Stimulated activated CD8-positive, alpha-beta memory T cell treated with anti-CD3 and anti-CD28 coated beads, Interleukin-2, amount 100 ng/mL, for 48 hours (primary cell): Measurements from ENCODE around the gene FBN1.

ENCODE experiments used
- DNase-seq, 2 donors: peaks; one replicate each; pipeline ENCODE4 v3.0.0-alpha.2; 2020; ENCODE audit warnings: low read depth in 2 of 2

The FBN1 gene

DNA sequence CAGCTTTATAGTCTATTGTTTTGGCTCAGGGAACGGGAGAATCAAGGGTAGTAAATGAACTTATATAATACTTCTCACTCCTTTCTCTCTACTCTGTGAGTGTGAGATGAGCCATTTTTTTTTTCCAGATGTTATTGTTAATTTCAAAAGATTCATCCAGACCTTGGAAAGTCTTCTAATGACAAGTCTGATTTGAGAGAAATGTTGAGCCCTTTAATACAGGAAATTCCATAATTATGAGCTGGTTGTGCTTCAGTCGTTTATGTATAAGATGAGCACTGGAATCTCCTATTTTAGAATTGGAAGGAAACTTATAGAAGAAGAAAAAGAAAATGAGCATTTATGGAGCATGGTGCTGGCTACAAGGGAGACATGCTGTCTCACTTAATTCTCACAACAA is 92.0 kb downstream of the FBN1 start:
- no peak for DNase-seq

DNA sequence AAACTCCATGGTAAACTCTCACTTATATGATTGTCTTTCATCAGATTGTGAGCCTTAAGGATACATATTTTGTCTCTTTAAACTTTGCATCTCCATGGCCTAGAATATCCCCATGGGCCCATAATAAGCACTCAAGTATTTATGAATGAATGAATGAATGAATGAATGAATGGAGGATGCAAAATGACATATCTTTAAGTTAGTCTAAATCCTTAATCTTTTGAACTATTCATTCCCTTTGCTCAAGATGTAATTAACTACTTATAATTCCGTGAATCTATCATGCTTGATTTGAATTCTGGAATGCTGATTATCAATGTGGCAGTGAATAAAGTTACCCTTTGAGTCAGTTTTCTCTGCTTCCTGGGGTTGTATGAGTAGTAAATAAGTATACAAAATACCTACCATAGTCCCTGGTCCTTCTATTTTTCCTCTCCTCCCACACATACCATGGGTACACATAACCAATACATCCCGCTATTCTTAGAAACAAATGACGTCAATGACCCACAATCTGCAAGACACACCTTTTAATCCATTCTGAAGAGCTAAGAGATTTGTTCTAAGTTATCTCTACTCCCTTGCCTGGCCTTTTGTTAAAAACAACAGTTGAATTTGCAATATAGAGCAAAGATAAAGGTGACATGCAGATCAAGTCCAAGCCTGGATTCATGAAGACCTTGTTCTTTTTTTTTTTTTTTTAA is 94.5 kb downstream of the FBN1 start:
- DNase-seq = no peak

DNA sequence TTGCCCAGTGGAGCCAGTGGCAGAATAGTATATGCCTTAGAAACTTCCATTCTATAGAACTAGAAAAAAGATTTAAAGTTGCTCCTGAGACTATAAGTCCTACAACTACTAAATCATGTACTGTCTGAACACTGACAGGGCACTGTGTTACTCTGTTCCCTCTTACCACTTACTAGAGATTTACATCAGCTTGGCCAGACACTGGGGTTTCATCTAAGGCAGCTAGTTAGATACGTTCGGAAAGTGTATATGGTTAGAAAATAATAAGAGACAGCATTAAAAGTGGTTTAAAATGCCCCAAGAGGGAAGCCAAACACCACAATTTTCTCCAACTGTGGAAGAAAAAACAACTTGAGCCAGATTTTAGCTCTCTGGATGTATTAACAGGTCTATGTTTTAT is 97.1 kb downstream of the FBN1 start:
- no peak for DNase-seq

DNA sequence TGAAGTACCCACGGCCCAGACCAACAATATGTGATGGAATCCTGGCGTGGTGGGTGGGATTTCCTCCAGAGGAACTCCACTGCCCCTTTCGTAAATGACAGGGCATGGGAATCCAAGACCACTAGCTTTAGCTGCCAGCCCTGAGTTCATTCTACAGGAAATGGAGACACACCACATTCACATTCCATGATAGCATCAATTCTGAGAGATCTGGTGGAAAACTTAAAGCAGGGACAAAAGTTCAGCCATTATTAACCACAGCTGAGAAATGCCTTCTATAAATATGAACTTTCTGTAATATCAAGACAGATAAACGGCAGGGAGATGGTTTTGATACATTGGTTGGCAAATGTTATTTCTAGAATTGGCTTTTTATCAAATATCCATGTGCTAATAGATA is 98.2 kb downstream of the FBN1 start:
- DNase-seq = no peak

DNA sequence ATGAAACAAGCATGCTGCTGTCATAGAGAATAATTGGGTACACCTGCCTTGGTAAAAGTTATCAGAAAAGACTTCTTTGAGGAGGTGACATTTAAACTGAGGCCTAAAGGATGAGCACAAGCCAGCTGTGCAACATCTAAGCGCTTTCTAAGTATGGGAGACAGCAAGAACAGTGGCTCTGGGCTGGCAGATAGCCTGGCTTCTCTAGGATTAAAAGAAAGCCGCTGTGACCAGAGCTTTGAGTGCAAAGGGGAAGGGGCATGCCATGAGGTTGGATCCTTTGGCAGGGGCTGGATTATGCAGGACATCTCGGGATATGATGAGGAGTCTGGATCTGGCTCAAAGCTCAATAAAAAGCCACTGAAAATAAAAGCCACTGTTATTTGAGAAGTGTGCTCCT is 99.2 kb downstream of the FBN1 start:
- DNase-seq = no peak

DNA sequence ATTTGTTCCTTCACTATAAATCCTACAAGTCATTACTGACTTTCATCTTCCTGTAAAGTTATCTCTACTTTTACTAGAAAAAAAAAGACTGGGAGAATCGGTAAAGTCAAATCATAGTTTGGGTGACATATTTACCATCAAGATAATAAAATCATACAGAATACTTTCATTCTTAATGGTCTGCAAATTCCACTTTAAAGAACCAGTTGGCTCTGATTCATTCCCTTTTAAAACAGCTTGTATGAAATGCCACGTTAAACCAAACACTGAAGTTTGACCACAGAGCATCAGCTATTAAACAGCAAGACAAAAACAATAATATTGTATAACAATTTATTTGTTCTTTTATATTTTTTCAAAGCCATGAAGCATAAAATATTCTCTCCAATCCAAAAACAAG is 100.7 kb downstream of the FBN1 start:
- DNase-seq = no peak

DNA sequence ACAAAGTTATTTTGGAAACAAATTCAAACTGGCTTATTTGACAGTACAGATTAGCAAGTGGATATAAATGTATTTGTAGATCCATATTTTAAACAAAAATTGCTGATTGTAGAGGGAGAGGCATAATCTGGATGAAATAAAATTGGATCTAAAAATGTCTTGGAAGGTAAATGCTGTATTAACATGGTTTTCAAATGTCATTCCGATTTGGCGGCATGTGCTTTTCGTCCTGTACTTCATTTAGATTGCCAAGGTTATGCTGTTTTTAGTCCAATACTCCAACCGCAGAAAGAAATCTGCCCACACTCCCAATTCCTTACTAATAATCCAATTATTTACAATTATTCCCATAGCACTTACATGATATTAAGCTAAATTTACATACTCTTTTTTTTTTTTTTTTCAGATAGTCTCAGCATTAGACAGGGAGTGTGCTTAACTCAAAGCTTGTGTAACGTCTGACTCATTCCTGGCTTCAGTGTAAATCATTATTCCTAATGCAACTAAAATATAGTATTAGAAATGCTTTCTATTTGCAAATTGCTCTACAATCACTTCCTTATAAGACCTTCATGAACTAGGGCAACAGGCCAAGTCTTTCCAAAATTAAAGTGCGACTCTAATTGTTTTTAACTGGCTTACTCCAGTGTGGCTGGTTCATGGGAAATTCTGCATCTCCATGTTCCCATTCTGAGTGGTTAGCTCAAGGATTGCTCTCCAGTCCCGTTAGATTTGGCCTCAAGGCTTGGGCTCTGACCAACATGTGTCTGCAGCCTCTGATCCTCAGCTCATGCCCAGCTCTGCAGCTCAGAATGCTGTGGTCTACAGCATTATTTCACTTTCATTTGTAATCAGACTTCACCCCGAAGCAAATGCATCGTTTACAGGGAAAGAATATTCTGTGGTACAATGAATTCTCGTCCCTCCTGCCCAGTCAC is 103.9 kb downstream of the FBN1 start:
- no peak for DNase-seq

DNA sequence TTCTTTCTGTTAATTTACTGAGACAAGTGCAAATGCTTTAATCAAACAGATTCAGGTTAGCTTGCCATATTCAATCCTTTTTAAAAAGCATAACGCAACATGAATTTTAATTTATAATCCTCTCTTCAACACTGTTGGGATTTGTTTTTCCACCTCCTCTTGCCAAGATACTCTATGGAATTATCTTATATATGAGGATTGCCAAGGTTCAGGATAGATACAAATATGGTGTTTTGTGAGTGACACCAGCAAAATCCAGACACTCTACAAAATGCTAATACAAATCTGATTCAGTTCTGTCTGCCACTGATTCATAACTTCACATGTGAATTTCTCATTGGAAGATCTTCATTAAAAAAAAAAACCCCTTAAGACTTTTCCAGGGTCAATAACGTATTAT is 104.8 kb downstream of the FBN1 start:
- DNase-seq = no peak

DNA sequence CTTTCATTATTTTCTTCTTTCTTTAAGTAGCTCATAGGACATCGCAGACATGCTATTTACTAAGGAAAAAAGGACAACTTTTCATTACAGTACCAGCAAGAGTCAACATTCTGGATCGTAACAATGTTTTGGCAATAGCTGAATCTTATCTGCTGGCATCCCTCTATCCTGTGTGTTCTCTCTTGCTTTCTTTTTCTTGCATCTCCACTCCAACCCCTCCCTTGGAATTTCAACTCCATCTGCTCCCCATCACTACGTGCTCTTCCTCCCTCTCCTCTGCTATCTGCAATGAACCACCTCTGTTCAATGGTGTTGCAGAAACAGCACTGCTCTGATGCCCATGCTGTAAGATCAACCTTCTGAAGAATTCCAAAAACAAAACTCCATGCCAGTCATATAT is 106.6 kb downstream of the FBN1 start:
- DNase-seq = no peak

DNA sequence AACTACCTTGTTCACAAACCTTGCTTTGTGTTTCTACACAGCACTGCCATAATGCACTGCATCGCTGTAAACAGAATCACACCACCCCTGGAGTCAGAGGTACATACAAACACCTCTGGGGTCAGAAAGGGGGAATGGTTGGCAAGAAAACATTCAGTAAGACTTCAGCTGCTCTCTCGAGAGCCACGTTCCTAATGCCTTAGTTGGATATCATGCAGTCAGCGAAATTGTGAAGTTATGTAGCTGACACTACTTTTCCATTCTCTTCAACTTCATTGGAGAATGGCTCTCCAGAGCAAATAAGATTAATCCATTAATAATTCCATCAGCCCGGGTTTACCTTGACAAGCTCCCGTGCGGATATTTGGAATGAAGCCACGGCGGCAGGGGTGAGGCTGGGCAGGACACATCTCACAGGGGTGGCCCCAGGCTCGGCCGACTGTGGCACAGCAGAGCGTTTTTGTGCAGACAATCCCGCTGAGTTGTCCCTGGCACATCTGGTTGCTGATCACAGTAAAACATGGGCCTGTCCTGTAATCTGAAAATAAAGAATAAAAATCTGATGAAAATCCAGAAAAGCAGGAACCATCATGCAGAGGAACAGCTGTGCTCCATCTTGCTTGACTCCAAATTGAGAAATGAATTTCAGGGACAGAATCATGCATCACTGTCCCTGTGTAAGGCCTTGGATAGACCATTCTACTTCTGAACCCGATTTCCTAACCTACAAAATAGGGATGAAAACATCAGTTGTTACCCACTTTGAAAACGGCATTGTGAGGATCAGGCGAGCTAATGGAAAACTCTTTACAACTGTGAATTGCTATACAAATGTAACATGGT is 108.0 kb downstream of the FBN1 start:
- no peak for DNase-seq

DNA sequence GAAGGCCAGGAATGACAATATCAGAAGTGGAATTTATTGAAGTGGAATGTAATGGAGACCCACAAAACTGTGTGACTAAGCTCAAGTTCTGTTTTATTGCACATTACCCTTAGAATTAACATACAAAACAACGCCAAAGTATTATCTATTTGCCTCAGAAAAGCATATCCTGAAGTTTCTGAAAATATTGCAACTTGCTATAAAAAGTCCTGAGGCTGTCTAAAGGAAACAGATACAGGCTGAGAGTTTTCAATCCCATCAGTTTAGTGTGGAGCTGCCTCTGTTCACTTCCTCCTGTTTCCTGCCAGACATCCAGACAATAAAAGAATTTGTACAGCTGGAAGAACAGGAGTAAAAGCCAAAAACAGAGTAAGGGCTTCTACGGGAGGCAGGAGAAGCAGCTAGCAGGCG is 108.8 kb downstream of the FBN1 start:
- no peak for DNase-seq

DNA sequence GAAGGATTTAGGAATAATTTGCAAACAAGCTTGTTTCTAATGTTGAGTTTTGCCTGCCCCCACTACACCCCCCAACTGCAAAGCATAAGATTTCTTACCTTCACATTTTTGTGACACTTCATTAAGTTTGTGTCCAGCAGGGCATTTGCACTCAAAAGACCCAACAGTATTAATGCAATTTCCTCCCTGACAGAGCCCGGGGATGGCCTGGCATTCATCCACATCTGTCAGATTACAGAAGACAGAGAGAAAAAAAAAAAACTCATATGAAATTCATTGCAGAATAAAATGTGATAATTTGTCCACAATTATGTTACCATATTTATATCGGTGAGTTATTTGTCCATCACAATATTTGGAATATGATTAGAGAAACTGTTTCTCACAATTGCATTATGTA is 111.5 kb downstream of the FBN1 start:
- DNase-seq = no peak

DNA sequence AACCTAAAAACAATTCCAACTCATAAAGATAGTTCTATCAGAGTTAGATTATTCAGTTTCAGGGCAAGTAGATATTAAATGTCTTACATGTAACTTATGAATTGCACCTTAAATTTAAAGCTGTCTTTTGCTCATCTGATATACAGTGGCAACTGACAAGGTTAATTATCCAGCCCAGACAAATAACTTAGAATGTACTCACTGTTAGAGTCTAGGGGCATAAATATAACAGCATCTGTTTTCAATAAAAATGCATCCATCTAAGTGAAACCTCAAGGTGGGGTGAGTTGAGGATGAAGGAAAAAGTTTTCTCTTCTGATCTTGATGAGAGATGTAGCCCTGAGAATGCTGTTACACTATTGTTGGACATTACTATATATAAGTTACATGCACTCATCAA is 112.6 kb downstream of the FBN1 start:
- DNase-seq = no peak

DNA sequence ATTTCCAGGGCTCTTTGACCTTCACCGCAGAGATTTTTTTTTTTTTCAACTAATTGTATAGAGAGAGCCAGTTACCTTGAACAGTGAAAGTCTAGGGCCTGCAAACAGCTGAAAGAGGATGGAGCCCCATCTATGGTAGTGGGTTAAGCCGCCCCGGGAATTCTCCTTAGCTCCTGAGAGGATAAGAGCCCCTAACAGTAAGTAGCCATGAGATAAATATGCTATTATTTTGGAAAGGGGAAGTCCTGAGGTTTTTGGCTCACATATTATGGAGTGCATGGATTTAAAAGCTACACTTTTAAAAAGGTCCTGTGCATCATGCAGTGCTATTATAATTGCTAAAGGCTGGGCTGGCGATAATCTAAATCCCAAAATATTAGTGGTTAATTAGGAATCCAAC is 115.0 kb downstream of the FBN1 start:
- DNase-seq = no peak

DNA sequence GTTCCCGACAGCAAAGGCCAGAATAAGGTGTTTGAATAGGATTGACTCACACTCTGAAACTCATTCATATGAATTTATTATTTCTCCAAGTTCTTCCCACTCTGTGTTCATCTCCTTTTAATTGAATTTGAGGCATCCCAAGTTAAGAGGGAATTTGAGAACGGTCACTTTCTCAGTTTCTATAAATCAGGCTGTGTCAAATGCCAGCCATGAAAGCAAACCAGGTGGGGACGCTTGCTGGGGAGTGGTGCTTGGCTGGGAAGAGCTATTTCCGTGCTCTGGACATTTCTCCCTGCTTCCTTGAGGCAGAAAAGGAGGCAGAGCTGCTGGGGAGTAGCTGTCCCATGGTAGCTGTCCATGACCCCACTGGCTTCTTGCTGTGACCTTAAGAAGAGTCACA is 116.6 kb downstream of the FBN1 start:
- DNase-seq = no peak

DNA sequence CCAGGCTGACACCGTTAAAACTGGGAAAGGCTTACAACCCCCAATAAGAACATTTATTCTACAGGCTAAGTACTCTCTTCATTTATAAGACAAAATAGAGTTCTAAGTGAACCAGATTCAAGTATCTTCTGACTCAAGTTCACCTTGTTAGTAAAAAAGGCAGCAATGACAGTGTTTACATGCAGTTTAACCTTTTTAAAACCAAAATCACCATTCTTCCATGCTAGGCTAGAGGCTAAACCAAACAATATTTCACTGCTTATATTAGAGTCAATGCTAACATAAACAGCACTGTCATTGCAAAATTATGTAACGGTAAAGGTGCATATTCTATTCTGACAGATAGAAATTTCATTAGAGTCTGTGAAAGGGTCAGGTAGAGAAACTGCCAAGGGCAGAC is 118.0 kb downstream of the FBN1 start:
- no peak for DNase-seq

DNA sequence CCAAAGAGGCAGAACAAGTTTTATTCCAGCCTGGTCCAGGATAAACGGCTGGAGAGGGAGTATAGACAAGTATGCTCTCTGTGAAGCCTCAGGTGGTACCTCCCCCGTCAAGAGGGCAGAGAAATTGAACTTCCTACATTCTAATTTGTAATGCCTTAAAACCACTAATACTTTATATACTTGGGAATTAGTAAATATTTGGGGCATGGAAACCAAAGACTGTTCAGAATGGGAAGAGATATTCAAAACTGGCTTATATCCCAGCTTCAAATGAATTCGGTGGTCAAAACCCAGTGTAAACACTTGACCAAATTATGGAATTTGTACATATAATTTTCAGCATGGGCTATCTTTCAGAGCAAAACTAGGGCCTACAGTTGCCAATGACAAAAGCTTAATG is 122.6 kb downstream of the FBN1 start:
- no peak for DNase-seq

DNA sequence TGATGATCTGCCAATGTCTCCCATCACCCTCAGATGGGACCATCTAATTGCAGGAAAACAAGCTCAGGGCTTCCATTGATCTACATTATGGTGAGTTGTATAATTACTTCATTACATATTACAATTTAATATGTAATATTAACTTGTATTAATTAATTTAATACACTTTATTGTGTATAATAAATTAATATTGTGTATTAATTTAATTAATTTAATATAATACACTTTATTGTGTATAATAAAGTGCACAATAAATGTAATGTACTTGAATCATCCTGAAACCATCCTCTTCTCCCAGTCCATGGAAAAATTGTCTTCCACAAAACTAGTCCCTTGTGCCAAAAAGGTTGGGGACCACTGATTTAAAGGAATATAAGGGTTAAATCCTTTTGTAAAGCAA is 123.4 kb downstream of the FBN1 start:
- no peak for DNase-seq

DNA sequence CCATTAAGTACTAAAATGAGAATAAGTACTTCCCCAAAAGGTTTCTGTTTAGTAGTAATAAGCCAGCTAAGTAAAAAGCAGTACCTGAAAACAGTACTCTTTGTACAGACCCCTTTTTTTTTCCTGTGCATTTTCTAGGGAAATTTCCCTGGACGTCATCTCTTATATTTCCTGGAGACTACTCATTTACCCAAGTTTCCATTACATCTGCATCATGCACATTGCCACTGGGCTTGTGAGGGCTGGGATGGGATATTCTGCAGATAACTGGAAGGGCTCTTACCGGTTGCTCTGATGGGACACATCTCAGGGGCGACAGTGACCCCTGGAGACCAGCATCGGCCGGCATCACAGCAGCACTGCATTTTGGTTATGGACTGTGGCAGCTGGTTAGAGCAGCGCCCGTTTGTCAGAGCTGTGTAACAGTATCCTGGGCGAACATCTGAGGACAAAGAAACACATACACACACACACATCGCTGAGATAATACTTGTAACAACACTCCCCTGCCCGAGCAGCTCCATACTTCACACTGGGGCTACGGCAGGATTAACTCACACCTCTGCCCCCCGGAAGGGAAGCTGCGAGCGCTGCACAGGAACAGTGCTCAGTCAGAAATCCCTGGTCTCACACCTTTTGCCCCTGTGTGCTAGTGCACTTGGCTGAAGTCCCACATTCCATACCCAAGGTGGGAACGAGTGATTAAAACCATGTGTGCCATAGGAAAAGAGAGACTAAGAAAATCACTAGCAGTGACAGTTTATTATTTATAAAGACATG is 124.9 kb downstream of the FBN1 start:
- no peak for DNase-seq

DNA sequence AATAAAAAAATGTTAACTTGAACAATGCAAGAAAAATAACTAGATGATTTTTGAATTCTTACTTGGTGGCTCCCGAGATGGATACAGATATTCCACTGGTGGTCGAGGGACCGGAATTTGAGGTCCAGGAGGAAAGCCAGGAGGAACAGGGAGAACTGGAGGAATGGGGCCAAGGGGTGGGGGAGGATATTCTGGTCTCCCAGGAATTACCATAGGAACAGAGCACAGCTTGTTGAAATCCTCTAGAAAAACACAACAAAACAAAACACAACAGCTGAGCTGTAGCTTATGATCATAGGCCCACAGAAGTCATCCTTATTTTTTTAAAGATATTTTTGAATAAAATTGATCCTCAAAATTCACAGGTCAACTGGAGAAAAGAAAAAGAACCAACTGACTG is 129.4 kb downstream of the FBN1 start:
- no peak for DNase-seq

DNA sequence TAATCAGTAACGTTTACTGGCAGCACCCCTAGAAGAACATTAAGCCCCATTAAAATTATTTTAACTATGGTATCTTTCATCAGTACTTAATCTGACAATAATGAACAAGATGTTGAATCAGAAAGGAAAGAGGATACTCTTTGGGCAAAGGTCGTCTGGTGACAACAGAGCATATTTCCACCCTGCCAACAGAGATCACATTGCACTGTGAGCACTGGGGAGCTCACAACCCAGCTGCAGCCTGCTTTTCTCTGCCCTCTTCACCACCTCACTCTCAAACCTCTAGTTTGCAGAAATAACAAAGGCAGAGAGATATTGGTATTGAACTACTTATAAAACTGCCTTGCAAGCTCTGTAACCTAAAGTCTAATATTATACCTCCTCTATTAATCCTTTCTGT is 130.0 kb downstream of the FBN1 start:
- DNase-seq = no peak
